GM19351 (cell line): Measurements from ENCODE around the gene SH3RF3.

Experiments used
- ATAC-seq: cut with Tn5 transposase; IDR thresholded peaks from one replicate; pipeline ENCODE4 v1.9.1; 2021; ENCODE audit warnings: mild to moderate bottlenecking, moderate library complexity; ENCODE audit not compliant: unreplicated experiment

The SH3RF3 gene

DNA sequence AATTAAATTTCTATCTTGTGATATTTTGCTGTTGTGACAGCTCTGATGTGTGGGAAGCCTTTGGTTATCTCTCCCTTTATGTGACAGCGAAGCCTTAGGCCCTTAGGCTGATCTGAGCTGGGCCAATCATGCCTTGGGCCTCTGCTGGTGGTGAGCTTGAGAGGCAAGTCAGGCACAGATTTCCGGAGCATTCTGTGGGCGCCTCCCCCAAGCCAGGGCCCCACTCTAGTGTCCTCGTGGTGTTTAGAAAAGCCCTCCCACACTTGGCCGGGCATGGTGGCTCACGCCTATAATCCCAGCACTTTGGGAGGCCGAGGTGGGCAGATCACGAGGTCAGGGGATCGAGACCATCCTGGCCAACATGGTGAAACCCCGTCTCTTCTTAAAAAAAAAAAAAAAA is 239.8 kb downstream of the SH3RF3 start:
- ATAC-seq: no peak

DNA sequence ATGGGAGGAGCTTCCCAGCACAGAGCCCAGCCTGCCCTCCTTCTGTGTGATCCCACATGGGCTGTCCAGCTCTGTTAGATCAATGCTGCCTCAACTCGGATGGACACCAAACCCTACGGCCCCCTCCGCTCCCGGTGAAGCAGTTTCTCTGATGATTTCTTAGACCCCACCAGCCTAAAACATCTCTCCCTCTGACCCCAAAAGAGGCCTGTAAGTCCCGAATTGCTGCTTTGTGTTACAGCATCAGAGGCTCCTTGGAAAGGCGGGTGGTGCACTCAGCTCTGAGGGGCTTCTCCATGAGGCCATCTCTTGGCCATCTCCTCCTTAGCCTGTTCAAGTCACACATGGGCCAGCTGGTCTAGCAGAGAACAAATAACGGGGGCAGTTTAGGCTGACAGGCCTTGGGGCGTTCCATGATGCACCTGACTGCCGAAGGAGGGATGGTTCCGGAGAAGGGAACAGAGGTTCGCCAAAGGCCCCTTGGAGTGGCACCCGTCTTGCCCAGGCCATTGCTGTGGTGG is 240.7 kb downstream of the SH3RF3 start:
- no peak for ATAC-seq

DNA sequence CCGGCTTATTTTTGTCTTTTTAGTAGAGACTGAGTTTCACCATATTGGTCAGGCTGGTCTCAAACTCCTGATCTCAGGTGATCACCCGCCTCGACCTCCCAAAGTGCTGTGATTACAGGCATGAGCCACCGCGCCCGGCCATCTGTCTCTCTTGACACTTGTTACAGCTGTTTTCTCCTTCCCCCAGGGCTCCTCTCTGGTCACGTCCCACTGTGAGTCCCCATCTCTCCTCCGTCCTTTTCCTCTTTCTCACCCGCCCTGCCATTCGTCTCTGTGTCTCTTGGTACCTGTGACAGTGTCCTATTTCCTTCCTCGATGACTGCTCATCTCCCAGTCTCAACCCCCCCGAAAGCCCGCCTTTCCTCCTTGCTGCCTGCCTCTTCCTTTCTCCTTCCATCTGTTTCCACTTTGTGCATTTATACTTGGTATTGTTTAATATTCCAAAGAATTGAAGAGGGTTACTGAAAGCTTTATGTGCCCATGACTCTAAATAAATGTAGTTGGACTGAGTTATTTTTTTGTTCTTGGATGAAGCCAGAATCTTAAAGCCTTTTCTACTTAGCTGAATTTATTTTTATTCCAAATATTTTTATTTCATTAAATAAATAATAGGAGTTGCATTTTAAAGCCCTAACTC is 241.5 kb downstream of the SH3RF3 start:
- ATAC-seq: no peak

DNA sequence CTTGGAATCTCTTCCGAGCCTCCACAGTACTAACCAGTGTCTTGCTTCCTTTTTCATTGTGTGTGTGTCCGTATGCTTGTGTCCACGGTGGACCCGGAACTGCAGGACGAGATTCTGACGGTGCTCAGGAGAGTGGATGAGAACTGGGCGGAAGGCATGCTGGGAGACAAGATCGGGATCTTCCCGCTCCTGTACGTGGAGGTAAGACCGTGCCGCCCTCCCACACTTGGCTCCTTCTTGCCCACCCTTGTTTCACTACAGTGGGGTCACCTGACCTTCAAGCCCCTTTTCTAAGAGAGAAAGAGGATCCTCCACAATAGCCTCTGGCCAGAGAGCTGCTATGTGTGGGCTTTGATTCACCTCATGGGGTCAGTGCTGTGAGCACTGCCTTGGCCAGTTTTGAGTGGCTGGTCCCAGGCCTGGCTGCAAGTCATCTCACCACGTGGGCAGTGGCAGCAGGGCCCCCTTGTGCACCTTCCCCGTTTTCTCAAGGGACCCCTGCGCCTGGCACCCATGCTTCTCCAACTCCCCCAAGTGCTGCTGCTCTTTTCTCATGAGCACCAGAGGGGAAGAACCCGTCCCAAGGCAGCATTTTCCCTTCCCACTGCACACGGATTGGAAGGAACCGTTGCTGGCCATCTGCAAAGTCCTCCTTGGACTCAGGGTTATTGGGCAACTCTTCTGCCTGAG is 242.6 kb downstream of the SH3RF3 start:
- ATAC-seq: no peak

DNA sequence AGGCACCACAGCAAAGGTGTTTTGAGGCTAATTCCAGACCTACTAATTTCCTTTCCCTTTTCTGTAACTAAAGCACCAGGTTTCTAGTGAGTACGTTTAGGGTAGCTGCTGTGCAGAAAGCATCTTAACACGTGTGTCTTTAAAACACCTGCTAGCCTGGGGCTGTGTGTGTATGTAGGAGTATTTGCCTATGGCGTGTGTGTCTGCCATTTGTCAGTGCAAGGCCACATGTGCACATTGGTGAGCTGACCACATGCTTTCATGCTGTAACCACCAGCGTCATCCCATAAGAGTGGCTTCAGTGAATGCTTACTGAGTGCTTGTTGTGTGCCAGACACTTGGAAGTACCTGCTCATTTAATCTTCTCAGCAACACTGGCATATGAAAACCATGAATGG is 243.2 kb downstream of the SH3RF3 start:
- no peak for ATAC-seq

DNA sequence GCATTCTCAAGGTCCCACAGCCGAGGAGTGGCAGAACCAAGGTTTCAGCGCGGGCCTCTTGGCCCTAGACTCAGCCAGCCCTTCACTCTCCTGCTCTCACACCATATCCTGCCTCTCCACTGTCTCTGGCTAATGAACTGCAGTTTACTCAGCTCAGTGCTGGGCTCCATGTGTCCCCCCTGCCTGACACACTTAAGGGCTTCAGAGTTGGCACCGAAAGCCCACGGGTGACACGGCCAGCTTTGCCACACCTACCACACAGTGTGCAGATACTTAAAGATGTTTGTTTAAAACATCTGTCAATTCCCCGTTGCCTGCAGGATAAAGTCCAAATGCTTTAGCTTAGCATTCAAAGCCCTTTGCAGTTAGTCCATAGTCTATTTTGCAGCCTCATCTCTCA is 243.6 kb downstream of the SH3RF3 start:
- ATAC-seq: no peak

DNA sequence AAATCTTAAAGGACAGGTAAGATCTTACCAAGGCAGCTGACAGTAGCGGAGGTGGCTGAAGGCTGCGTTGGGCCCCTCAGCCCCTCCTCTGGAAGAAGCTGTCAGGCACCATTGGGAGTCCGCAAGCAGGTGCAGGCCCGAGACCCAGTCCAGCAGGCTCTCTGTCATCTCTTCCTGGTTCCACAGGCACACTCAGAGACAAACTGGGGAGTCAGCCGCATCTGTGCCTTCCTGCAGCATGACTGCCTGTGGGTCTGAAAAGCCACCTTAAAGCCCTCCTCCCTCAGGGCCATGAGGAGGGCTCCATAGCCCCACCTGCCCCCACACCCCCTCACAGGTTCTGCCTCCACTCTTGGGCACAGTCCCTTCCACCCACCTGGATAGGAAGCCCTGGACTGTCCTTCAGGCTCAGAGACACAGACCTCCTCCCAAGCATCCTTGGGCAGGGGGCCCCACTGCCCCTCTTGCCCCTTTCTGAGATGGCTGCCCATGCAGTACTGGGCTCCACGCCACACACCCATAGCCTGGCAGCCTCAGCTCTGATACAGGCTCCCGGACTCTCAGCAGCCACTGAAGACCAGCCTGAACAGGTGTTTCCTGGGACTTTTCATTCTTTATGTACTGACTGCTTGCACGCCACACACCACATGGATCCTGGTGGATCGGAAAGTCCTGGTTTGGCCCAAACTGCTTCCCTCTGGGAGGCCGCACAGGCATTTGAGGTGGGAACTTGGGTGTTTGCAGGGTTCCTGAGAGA is 245.0 kb downstream of the SH3RF3 start:
- no peak for ATAC-seq

DNA sequence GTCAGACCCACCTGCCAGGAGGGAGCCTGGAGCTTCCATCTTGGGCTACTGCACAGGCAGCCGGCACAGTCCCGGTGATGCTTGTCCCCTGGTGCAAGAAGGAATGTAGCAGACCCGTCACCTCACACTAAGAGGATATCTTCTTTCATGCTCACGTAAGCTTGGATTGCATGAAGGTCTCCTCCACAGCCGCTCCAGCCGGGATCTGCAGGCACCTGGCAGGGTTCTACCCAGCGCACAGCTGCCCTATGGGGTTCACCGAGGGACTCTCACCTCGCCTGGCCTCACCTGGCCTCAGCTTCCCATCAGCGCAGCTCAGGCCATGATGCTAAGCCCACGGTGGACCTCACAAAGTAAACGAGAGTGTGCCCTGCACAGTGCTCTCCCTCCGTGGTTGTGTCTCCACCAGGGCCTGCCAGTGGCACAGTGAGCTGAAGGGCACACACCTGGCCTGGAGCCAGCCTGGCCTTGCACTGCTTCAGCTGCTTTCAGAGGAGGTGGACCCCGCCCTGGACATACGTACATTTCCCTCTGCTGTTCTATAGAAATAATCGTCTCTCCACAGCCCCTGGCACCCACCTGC is 245.6 kb downstream of the SH3RF3 start:
- no peak for ATAC-seq

DNA sequence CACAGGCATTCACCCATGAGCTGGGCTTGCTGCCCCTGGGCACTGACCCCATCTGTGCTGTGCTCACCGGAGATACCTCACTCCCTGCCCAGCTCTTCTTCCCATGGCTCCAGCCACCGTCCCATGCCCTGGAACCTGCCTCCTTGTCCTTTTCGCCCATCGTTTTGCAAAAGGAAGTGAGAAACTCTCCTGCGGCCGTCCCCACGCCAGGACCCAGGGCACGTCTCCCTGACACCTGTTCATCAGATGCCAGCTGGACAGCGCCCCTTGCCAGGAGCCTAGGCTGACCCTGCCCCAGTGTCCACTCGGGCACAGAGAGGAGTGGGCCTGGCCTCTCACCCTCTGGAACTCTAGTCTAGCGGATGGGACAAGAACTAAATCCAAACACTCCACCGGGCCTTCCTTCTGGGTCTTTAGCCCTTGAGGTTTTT is 246.1 kb downstream of the SH3RF3 start:
- ATAC-seq: no peak

DNA sequence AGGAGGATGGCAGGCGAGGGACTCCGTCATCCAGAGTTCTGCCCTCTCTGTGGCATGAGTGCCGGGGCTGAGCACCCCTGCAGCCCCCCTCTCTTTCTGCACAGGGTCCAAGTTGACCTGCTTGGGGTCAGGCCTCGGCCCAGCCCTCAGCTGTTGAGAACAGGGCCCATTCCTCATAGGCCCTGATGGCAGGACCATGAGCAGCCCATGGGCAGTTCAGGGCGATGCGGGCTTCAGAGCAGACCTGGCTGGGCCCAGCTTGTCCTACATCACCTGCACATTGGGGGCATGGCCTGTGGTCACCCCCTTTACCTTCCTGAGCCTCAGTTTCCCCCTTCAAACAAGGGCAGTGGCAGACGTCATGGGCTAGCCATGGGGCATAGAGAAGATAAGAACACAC is 246.7 kb downstream of the SH3RF3 start:
- ATAC-seq: no peak

DNA sequence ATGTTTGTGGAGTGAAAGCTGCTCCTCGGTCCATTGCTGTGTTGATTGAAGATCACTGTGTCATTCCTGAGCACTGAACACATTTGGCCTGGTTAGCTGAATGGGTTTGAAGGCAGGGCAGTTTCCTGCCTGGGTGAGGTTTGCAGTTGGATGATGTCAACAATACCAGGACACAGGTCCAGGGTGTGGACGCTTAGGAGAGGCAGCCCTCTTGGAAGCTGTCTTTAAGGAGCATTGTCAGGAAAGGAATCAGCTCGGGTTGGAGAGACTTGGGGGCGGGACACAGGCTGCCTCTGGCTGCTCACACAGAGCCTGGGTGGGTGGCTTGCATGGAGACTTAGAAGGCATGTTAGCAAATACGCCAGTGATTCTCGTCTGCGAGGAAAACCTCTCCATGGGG is 247.1 kb downstream of the SH3RF3 start:
- ATAC-seq: no peak

DNA sequence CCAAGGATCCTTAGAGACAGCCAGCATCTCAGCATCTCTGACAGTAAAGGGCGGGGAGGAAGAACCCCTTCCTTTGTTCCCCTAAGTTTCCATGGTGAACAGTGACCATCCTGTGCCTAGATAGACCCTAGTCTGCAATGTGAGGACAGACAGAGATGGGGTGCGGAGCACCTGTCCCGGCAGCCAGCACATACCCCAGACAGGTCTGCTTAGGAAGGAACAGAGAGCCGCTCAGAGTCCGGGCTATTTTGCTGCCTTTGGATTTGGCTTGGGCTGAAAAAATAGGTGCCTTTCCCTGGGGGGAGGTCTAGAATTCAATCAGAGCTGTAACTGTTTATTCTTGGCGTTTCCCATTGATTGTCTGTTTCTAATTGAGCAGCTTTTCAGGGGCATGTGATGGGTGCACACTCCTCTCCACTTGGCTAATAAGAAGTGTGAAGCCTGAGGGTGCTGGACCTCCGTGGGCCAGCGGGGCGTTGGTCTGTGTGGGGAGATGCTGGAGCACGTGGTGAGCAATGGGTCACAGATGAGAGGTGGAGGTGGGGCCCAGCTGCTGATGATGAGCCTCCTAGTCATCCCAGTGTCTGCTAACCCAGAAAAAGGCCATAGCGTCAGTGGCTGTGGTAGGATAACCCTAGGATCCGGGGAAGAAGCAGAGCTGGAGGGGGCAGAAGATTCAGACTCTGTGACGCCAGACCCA is 247.9 kb downstream of the SH3RF3 start:
- no peak for ATAC-seq

DNA sequence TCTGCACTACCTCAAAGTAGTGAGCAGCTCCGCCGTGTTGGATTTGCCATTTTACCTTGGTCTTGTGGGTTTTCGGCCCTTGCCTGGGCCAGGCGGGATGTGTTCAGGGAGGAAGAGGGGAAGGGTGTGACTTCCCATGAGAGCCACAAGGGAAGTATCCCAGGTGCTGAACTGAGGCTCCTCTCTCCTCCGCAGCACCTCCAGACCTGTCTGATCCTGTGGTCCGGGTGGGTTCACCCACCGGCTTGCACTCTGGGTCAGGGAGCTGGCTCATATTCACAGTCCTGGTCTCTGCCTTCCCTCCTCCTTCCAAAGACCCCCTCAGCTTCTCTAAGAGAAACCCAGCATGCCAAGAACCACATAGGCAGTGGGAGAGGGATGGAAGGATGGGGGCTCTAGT is 249.0 kb downstream of the SH3RF3 start:
- ATAC-seq: no peak

DNA sequence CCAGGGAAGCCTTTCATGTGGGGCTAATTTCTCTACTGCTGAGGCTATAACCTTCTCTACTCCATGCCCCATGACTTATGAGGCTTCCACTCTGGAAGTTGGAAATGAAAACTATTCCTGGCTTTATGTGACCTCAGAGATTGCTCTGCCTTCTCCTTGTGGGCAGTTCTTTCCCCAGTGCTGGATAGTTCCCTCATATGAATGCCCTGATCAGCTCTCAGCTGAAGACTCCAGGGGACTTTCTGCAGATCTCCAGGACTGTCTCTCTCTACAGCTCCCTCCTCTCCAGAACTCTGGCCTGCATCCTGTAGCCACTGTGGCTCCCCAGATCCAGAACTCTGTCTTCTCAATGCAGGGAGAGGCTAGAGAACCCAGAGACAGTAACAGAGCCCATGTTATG is 249.7 kb downstream of the SH3RF3 start:
- no peak for ATAC-seq

DNA sequence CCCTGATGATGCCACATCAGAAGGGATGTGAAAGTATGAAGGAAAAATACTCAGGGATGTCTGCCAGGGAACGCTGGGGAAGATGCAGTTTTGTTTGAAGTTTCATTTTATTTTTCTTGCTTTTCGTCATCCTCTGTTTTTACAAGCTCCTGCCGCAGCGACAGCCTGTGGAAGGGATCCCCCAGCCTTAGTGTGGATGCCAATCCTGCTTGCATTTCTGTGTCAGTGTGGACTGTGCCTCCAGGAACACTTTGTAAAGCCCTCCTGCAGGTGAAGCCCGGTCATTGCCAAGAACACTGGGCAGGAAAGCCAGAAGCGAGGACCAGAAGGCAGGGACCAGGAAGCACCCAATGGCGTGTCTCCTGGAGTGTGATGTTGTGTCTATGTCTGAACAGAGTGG is 250.5 kb downstream of the SH3RF3 start:
- ATAC-seq: no peak

DNA sequence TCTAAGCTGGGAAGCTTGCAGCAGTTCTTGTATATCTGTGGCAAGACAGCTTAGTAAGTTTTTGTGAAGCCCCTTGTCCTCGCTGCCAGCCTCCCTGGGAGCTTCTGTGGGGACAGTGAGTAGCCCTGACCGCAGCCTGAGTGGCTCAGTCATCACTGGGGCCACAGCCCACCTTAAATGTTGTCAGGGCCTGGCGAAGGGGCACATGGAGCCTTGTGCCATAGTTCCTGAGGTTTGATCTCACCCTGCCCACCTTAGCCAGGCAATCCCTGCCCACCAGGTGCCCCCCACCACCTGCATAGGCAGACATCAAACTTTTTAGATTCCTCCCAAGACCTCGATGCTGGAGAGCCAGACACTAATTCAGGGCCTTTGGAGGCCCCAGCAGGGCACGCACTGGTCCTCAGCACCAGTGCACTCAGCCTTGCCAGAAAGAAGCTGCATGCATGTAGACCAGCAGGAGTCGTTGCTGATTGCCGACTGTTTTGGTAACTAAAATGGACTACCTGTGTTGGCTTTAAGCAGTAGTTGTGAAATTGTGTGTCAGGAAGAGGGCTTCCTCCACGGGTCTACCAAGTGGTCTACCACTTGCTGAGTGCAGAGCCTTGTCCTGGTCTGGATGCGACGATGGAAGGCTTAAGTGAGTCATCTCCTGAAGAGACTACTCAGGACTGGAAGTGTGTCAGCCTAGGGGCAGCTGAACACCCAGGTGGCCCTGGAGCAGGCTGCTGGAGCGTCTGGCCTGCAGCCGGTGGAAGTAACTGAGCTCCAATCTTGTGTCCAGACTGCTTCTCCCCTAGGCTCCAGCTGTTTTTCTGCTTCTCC is 251.7 kb downstream of the SH3RF3 start:
- ATAC-seq: no peak

DNA sequence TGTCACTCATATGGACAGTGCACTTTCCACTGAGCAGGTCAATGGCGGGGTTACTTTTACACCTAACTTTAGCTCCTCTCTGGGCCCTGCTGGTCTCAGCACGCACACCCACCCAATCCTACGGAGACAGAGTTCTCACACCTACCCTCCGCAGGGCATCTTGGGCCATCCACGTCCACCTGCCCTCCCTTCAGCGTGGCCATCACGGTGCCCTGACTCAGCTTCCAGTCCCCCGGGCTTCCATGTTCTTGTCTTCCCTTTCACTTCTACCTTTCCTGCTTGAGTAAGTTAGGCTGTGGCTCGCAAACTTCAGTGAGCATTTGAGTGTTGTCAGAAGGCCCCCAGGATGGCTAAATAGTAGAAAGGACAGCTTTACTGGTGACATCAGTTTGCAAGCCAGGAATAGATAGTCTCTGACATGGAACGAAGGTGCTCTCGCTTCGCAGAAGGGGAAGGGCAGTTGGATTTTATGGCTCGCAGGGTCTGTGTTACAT is 252.4 kb downstream of the SH3RF3 start:
- ATAC-seq: no peak

DNA sequence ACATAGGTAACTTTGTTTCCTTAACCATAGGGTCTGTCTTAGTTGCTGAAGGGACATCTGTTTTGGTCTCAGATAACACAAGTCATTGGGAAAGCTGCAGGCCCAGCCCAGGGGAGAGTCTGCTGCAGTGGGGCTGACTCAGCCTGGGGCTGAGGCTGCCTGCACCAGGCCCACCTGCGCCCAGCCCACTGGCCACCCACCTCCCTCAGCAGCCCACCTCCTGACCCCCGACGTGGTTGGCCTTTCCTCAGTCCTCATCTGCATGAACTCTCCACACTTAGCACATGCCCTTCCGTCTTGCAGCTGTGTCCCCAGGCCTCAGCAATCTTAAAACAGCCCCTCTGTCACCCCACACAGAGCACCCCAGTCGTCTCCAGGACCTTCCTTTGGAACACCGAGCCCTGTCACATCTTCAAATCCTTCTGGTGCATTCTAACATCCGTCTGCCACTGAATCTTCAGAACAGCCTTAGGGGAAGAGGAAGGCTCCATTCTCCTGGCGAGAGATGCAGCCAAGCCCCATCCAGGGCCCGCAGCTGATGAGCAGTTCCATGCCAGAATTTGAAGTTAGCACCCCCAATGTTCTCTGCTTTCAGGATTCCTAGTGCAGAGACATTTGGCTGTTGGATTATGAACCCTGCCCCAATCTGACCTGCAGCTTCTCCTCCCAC is 253.4 kb downstream of the SH3RF3 start:
- ATAC-seq: no peak

DNA sequence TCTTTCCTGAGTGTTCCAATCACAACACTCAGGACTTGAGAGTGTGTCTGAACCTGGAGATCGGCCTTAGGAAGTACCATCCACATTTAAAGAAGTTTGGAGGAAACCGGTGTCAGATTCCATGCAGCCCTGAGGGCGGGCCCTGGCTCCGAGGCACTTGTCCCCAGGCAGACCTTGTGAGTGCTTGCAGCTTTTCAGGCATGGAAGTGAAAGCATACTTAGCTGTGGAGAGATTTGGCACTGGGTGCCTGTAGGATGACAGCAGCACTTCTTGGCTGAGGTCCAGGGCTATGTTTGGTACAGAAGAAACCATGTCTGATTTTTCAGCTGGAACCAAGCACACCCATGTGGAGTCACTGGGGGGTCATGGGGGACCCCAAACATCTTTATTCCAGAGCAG is 253.9 kb downstream of the SH3RF3 start:
- ATAC-seq: no peak
